Vagina (tissue), 2 donors: Measurements from ENCODE around the gene PIK3R6.

Source experiments
- POLR2A ChIP-seq, 2 donors: fragments of 450-650 bp; IDR thresholded peaks; one replicate each; pipeline ENCODE4 v1.6.1; 2017; ENCODE audit warnings: antibody characterized with exemption in 2 of 2, mild to moderate bottlenecking in 2 of 2, moderate library complexity in 2 of 2
- TF ChIP-seq, protein P1 (sequence below), 3 experiments: fragments of 450-650 bp in 2 of 3; fragments of 200-600 bp in 1 of 3; sonication (generic) in 1 of 3; IDR thresholded peaks; one replicate each; pipeline ENCODE4 v1.5.1; 2017 to 2019; ENCODE audit warnings: antibody characterized with exemption in 3 of 3, mild to moderate bottlenecking in 2 of 3, moderate library complexity in 2 of 3

DNA sequence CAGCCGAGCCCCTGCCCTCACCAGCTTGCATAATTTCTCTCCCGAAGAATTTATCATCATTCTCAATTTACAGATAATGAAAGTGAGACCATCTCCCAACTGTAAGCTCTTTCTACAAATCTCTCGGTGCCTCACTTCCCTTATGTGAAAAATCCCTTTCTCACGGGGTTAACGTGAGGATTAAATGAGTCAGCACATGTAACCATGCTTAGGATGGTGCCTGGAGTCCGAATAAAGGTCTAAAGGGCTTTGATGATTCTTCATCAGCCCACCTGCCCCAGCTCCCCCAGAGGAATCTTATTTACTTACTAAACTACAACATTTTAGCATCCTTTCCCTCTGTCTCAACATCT, 24.8 kb upstream of the PIK3R6 start:
- TF ChIP-seq, protein P1, sequence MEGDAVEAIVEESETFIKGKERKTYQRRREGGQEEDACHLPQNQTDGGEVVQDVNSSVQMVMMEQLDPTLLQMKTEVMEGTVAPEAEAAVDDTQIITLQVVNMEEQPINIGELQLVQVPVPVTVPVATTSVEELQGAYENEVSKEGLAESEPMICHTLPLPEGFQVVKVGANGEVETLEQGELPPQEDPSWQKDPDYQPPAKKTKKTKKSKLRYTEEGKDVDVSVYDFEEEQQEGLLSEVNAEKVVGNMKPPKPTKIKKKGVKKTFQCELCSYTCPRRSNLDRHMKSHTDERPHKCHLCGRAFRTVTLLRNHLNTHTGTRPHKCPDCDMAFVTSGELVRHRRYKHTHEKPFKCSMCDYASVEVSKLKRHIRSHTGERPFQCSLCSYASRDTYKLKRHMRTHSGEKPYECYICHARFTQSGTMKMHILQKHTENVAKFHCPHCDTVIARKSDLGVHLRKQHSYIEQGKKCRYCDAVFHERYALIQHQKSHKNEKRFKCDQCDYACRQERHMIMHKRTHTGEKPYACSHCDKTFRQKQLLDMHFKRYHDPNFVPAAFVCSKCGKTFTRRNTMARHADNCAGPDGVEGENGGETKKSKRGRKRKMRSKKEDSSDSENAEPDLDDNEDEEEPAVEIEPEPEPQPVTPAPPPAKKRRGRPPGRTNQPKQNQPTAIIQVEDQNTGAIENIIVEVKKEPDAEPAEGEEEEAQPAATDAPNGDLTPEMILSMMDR (IDR thresholded peaks at IDR 0.05): no peak
- no peak for TF ChIP-seq POLR2A (IDR thresholded peaks at IDR 0.05)
